Ureter (tissue), 1 donor: Measurements from ENCODE around the gene MINK1. TPM values are rescaled to one million over a fixed set of nuclear protein-coding genes. Genes with fewer than 3 reads are reported as not detected.

ENCODE experiments used
- DNase-seq: peaks from one replicate; pipeline ENCODE4 v3.0.0-alpha.2; 2020; ENCODE audit warnings: low spot score
- total RNA-seq: library from RNA; stranded (reverse); gene quantifications from one replicate; pipeline ENCODE4 v1.2.4, GENCODE V29; 2023
- donor health status: DM: yes; HTN: yes; CAD: no.

MINK1 gene
- 119 TPM for total RNA-seq

DNA sequence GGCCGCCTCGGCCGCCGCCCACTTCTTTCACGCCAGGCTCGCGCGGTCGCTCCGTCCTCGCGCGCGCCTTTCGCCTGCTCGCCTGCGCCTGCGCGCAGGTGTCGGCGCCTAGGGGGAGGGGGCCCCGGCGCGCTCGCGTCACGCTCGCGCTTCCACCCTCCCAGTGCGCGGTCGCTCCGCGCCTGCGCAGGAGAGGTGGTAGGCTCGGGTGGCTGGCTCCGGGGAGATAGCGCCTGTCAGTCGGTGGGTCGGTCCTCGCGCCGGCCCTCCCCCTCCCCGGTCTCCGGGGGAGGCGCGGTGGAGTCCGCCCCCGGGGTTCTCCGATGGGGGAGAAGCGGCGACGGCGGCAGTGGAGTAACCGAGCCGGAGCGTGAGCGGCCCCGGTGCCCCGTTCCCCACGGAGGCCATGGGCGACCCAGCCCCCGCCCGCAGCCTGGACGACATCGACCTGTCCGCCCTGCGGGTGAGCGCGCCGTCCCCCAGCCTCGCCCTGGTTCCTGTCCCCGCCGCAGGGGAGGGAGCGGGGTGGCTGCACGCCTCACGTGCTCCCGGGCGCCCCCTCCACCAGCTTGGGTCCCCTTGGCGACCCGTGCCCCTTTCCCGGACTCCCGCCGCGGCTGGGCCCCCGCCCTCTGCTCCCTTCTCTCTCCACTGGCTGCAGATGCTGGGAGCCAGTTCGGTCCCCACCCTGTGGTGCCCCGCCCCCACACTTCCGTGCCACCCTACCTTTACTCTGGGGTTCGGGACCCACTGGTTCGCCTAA is at the start of gene MINK1:
TSS of gene MINK1 (plus strand) at position 163 of the 763 bp plus-strand sequence. CDS start at position 407, 244 bp downstream.
- DNase-seq = peak; percentile 88

DNA sequence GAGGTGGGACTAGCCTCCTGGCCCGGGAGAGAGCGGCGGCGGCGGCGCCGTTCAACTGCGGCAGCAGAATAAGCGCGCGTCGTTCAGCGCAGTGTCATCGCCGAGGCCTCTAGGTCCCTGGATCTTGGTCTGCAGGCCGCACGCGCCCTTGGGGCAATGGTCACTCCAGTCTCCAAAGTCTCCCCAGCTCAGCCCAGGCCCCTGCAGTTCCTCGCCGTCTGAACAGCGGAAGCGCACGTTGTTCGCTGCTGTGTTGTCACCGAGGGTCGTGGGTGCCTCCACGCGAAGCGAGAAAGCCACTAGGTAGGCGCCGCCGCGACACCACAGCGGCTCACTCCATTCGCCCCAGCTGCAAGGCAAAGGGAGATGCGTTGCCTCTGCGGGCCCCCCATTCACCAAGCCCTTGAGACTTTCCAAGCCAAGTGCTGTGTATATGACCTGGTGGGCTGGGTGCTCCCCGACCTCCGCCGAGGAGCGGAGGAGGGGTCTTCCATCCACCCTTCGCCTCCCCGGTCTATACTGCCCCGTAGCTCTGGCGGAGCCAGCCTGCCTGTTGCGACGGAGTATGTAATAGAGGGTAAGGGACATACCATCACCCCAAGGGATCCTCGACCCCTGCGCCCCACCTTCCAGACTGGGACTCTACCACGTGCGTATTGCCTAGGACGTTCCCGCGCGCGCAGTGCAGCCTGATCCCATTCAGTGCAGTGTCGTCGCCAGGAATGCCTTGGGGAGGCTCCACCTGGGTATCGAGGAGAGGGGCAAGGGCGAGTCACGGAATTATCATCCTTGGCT is 47.6 kb upstream of the MINK1 start:
- DNase-seq = no peak

DNA sequence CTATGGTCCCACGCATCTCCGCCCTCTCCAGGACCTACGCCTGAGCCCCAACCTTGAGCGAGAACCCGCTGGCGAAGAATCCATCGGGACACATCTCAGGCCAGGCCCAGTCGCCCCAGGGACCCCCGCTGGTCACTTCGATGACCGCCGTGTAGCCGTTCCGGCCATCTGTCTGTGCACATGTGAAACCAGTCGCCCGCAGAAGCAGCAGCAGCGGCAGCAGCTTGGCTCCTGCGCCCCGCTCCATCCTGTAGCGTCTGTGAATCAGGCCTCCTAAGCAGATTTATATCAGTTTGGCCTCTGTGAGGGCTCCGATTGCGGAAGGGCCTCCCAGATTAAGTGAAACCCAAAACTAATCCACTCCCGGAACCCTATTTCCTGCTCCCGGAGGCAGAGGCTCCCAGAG is 47.0 kb upstream of the MINK1 start, which contains the start of gene VMO1:
TSS of gene VMO1 (minus strand) at position 259 of the 406 bp plus-strand sequence. CDS start at position 247, 12 bp downstream.
- no peak for DNase-seq

DNA sequence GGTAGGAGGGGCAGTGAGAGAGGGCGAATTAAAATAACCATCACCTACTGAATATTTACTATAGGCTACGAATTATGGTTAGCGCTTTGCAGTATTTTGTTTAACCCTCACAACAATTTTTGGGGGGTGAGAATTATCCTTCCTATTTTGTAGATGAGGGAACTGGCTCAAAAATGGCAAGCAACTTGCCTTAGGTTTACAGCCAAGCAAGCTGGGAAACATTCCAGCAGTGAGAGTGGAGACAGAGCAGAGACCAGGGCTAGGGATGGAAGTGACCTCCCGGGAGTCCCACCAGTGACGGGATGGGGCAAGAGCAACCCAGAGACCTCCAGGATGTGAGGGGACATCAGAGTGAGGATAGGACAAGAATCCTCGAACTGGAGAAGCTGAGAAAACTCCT is 46.6 kb upstream of the MINK1 start:
- no peak for DNase-seq

DNA sequence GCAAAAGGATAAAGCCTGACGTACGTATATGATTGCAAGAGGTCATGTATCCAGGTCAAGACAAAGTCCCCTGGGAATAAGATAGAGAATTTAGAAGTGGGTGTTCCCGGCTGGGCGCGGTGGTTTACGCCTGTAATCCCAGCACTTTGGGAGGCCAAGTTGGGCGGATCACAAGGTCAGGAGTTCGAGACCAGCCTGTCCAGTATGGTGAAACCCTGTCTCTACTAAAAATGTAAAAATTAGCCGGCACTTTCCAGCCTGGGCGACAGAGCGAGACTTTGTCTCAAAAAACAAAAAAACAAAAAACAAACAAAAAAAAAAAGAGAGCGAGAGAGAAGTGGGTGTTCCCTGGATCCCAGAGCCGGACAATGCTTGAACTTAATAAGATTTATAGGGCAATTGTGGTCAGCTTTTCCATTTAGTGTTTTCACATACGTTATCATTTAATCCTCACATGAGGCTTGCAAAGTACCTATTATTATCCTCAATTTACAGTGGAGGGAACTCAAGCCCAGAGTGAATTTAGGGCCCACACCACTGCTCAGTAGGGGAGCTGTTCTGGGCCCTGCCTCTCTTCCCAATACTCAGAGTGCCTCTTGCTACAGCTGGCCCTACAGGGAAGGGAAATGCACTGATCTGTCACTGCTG is 44.9 kb upstream of the MINK1 start:
- DNase-seq = no peak

DNA sequence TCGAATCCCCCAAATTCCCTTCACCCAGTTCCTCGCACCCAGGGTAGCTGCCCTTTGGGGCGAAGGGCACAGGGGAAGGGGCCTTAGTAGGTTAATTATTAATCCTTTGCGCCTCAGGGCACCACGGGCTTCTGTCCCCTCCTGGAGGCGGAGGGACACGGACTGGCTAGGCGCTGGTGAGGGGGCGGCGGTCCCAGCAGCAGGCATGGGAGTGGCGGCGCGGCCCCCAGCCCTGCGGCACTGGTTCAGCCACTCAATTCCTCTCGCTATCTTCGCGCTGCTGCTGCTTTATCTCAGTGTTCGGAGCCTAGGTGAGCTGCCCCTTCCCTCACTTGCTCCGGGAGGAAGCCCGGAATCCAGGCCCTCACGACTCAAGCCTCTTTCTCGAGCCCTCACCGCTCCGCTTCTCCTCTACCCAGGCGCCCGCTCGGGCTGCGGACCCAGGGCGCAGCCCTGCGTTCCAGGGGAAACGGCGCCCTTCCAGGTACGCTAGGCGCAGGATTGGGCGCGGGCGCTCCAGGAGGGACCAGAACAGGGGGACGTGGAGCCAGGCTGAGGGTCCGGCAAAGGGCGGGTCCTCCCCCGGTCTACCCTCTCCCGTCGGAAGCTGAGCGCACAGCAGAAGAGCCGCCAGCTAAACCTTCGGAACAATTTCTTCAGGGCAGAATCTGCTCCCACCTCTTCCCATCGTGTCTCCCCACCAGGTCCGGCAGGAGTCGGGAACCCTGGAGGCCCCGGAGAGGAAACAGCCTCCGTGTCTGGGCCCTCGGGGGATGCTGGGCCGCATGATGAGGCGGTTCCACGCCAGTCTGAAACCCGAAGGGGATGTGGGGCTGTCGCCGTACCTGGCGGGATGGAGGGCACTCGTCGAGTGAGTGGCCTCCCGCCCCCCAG is 44.1 kb upstream of the MINK1 start, which contains the start of gene GLTPD2:
TSS of gene GLTPD2 (plus strand) at position 158 of the 894 bp plus-strand sequence. CDS start at position 206, 48 bp downstream.
- no peak for DNase-seq

DNA sequence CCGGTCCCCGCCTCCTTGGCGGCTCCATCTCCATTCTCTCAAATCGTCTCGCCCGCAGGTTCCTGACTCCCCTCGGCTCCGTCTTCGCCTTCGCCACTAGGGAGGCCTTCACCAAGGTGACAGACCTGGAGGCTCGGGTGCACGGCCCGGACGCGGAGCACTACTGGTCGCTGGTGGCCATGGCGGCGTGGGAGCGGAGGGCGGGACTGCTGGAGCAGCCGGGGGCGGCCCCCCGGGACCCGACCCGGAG is 43.5 kb upstream of the MINK1 start:
- no peak for DNase-seq

DNA sequence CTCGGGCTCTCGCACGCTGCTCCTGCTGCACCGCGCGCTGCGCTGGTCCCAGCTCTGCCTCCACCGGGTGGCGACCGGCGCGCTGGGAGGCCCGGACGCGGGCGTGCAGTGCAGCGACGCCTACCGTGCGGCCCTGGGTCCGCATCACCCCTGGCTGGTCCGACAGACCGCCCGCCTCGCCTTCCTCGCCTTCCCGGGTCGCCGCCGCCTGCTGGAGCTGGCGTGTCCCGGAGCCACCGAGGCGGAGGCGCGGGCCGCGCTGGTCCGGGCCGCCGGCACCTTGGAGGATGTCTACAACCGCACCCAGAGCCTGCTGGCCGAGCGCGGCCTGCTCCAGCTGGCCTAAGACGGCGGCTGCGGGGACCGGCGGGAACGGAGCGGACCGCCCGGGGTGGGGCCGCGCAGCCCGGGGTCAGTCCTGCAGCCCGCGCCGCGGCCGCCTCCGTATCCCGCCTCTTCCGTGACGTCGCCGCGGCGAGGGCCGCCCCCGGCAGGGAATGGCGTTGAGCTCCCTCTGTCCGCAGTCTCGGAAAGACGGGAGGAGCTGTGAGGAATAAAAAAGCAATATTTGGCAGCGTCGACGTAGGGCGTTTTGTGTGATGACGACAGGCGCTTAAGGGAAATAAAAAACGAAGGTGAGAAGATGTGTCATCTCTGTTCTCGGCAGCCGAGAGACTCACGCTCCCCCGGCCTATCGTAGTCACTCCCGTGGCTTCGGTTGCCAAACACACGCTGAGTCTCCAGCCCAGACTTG is 43.0 kb upstream of the MINK1 start:
- peak; percentile 86 for DNase-seq

DNA sequence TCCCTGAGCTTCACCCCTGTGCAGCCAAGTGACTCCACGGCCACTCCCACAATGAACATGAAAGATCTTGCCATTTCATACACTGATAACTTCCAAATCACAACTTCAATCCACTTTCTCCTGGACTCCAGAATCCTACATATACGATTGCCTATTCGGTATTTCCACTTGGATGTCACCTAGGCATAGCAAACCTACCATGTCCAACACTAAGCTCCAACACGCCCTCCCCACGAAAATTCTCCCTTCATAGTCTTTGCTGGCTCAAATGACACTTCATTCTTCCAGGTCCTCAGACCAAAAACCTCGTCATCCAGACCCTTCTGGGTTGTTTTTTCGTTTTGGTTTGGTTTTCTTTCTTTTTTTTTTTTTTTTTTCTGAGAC is 42.4 kb upstream of the MINK1 start:
- no peak for DNase-seq

DNA sequence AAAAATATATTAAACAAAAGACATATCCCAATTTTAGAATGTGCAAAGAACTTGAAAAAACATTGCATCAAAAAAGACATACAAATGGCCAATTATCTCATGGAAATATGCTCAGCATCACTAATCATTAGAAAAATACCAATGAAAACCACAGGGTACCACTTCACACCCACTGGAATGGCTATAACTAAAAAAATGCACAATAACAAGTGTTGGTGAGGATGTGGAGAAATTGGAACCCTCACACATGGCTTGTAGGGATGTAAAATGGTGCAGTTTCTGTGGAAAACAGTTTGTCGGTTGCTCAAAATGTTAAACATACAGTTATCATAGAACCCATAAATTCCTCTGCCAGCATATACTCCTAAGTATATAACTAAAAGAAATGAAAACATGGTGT is 38.0 kb upstream of the MINK1 start:
- DNase-seq = no peak

DNA sequence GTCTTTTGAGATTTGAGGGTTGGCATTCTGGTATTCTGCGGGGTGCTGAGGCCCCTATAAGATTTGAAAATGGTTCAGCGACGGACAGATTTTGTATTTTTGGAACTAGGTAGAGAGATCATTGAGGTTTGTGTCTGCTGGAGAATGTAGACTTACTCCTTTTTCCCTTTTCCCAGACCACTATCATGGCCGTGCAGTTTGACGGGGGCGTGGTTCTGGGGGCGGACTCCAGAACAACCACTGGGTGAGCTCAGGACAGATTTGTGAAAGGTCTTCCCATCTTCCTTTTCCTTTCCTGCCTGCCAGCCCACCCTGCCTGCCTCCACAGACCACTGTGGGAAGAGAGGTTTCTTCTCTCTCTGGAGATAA is 36.6 kb upstream of the MINK1 start:
- DNase-seq = no peak

DNA sequence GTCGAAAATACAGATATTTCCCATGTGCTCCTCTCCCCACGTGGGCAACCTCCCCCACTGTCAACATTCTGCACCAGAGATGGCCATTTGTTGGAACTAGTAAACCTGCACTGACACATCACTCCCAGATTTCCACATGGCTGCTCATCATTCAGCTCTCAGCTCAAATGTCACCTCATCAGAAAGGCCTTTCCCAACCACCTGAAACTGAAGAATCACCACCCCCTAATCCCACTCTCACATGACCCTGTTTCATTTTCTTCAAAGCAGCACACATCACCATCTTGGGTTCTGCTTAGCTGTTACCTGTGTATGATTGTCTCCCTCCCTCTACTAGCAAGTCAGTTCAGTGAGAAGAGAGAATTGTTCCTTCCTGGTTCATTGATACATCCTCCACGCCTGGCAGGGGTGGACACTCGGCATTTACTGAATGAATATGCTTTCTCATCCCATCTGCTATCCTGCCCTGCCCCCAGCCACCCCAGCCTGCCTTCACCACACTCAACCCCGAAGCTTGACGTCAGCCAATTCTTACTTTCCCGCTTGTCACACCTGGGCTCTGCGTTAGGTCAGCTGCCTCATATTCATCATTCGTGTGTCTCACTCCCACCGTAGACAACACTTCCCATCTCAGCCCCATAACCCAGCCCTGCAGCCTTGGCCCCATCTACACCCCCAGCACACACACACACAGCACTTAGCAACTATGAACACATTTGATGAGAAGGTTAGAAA is 32.5 kb upstream of the MINK1 start:
- no peak for DNase-seq

DNA sequence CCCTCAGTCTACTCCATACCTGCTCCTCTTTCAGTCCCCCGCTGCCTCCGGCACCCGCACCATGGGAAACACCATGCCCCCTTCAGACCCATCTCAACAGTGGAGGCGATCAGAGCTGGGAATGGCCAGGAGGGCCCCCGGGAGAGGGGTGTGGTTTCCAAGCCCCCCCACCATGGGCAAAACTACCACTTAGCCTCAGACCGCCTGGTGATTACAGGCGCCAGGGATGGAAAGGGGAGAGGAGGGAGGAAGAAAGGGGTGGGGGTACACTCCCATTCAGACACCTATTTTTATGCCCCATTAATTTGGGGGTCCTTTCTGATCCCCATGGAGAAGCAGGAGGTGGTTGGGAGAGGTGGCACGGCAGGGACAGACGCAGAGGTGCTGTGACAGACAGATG is 30.9 kb upstream of the MINK1 start, which contains the start of gene C17orf114:
TSS of gene C17orf114 (minus strand) at position 101 of the 400 bp plus-strand sequence.
- no peak for DNase-seq

DNA sequence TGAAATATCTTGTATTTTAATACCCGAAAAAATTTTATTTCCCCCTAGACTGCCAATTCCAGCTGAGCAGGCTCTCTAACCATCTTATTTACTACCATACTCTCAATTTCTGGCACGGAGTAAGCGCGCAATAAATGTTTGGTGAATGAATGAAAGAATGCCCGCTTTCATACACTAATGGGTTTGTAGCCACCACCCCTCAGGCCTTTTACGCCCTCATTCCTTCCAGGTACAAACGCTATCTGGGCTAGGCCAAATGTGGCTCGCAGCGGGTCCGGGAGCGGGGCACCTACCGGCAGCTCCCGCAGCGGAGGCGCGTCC is 26.7 kb upstream of the MINK1 start:
- no peak for DNase-seq

DNA sequence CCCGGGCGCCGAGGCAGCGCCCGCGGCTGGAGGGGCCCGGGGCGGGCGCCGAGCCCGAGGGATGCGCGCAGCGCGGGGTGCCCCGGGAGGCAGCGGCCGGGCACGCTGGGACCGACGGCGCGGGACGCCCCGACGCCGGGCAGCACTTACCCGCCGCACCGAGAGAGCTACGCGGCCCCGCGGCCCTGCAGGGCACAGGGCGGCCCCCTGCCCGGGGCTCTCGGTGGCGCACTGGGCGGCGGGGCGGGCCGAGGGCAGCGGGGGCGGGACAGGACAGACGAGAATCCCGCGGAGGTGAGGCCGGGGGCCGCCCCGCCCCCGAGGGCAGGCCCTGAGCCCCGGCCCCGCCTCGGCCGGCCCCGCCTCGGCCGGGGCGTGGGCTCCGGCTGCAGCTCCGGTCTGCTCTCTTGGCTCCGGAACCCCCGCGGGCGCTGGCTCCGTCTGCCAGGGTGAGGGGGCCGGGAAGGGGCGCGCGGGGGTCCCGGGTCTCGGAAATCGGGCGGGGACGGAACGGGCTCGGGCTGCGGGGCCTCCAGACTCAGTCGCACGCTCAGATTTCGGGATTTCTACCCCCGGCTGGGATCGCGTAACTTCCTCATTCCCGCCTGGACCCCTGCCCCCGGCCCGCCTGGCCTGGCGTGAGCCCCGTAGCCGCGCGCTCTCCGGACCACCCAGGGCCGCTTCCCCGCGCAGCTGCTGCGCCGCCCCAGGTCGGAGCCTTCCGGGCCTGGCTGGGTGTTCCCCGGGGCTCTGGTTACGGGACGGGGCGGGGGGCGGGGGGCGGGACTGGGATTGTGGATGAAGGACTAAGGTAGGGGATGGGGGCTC is 26.1 kb upstream of the MINK1 start, which contains the start of gene PLD2:
TSS of gene PLD2 (plus strand) at position 376 of the 828 bp plus-strand sequence. CDS start 621 bp downstream, outside the sequence.
- peak; percentile 84 for DNase-seq

DNA sequence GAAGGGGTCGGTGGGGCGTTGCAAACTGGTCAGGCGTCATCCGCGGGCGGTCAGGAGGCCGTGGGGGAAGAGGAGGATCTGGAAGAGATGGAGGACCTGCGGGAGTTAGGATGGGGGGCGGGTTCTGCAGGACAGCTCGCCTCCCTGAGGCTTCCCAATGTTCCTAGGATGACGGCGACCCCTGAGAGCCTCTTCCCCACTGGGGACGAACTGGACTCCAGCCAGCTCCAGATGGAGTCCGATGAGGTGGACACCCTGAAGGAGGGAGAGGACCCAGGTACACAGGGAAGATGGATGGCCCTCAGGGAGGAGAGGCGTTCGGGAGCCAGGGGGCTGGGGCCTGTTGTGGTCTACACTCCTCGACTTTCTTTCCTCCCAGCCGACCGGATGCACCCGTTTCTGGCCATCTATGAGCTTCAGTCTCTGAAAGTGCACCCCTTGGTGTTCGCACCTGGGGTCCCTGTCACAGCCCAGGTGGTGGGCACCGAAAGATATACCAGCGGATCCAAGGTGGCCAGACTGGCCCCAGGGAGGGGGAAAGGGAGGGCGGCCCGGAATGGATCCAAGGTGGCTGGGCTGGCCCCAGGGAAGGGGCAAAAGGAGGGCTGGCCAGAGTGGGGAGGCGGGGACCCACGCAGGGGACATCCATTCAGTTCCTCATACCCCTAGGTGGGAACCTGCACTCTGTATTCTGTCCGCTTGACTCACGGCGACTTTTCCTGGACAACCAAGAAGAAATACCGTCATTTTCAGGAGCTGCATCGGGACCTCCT is 25.3 kb upstream of the MINK1 start:
- DNase-seq = no peak

DNA sequence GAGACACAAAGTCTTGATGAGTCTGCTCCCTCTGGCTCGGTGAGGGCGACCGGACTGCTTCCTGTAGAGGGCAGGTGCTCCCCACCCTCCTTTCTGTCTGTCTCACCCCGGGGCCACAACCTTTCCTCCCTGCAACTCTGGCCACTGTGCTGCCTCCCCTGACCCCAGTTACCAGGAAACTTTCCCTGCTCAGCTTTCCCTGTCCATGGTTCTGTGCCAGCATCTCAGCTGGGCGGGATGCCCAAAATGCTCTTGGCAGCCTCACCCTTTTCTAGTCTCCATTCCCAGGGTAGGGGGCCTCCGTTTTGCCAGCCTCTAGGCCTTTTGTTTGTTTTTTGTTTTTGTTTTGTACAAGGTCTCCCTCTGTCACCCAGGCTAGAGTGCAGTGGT is 24.8 kb upstream of the MINK1 start:
- peak; percentile 66 for DNase-seq

DNA sequence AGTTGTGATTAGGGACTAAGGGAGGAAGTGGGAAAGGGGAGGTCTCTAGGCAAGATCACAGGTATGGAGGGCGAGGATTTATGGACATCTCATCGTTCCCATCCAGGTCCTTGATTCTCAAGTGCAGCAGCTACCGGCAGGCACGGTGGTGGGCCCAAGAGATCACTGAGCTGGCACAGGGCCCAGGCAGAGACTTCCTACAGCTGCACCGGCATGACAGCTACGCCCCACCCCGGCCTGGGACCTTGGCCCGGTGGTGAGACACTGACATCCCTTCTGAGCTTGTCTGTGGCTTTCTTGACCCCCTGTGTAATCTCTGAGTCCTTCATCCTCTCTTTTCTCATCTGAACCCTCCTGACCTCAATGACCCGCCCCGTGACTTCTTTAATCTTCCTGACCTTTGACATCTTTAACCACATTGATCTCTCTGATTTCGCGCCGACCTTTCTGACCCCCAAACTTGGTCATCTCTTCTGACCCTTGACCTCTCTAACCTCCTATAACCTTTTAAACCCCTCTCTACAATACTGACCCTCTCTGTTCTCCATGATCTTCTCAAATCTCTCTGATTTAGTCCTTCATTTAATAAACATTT is 22.3 kb upstream of the MINK1 start:
- no peak for DNase-seq
